H9 (cell line): ENCODE data around the gene RUFY2. TPM values are rescaled to one million over a fixed set of nuclear protein-coding genes. Genes with fewer than 3 reads are reported as not detected.

Experiments
- DNase-seq: peaks from one replicate; pipeline ENCODE4 v3.0.0-alpha.2; 2017
- H2AFZ ChIP-seq: one replicate; pipeline ENCODE4 v1.6.1; 2013; ENCODE audit warnings: mild to moderate bottlenecking, low read length, control low read depth, moderate library complexity
- H2AK5ac ChIP-seq: 2 replicates; pipeline ENCODE4 v1.6.1; 2013; ENCODE audit warnings: low read length, control low read depth, mixed read lengths; ENCODE audit not compliant: insufficient read length
- H2BK120ac ChIP-seq: one replicate; pipeline ENCODE4 v1.6.1; 2013; ENCODE audit warnings: low read depth, mild to moderate bottlenecking, low read length, control low read depth, inconsistent platforms; ENCODE audit not compliant: poor library complexity, severe bottlenecking
- H2BK12ac ChIP-seq: 2 replicates; pipeline ENCODE4 v1.6.1; 2013; ENCODE audit warnings: low read length, control low read depth, mixed read lengths, low read depth; ENCODE audit not compliant: insufficient read length
- H2BK15ac ChIP-seq: 2 replicates; pipeline ENCODE4 v1.6.1; 2013; ENCODE audit warnings: low read depth, low read length, control low read depth
- H2BK20ac ChIP-seq: one replicate; pipeline ENCODE4 v1.6.1; 2013; ENCODE audit warnings: low read depth, mild to moderate bottlenecking, low read length, control low read depth, inconsistent platforms; ENCODE audit not compliant: poor library complexity, severe bottlenecking
- H2BK5ac ChIP-seq: 2 replicates; pipeline ENCODE4 v1.6.1; 2013; ENCODE audit warnings: low read length, control low read depth, mixed read lengths; ENCODE audit not compliant: insufficient read length
- H3K14ac ChIP-seq: 2 replicates; pipeline ENCODE4 v1.6.1; 2013; ENCODE audit warnings: low read length, control low read depth; ENCODE audit not compliant: insufficient read depth
- H3K18ac ChIP-seq: 2 replicates; pipeline ENCODE4 v1.6.1; 2013; ENCODE audit warnings: low read depth, mild to moderate bottlenecking, mixed read lengths, low read length, control low read depth; ENCODE audit not compliant: insufficient read length
- H3K23ac ChIP-seq: 2 replicates; pipeline ENCODE4 v1.6.1; 2013; ENCODE audit warnings: low read length, control low read depth, mixed read lengths, low read depth; ENCODE audit not compliant: insufficient read length
- H3K23me2 ChIP-seq: 2 replicates; pipeline ENCODE4 v1.6.1; 2013; ENCODE audit warnings: low read depth, mild to moderate bottlenecking, mixed read lengths, low read length, control low read depth; ENCODE audit not compliant: insufficient read length, poor library complexity, severe bottlenecking
- H3K27ac ChIP-seq: 2 replicates; pipeline ENCODE4 v1.5.1; 2013; ENCODE audit warnings: low read length, control low read depth, mixed read lengths, low read depth; ENCODE audit not compliant: insufficient read length
- H3K27me3 ChIP-seq: 2 replicates; pipeline ENCODE4 v1.6.1; 2013; ENCODE audit warnings: low read length, control low read depth, inconsistent platforms; ENCODE audit not compliant: insufficient read depth
- H3K4ac ChIP-seq: 2 replicates; pipeline ENCODE4 v1.6.1; 2013; ENCODE audit warnings: low read depth, mild to moderate bottlenecking, control low read depth, inconsistent platforms, low read length, moderate library complexity
- H3K4me1 ChIP-seq: 2 replicates; pipeline ENCODE4 v1.6.1; 2013; ENCODE audit warnings: low read length, control low read depth, inconsistent platforms; ENCODE audit not compliant: insufficient read depth
- H3K4me2 ChIP-seq: 2 replicates; pipeline ENCODE4 v1.6.1; 2013; ENCODE audit warnings: low read length, control low read depth, mixed read lengths; ENCODE audit not compliant: insufficient read length, insufficient read depth
- H3K56ac ChIP-seq: 2 replicates; pipeline ENCODE4 v1.6.1; 2013; ENCODE audit warnings: low read depth, mild to moderate bottlenecking, mixed read lengths, low read length, control low read depth; ENCODE audit not compliant: insufficient read length
- H3K79me1 ChIP-seq: 2 replicates; pipeline ENCODE4 v1.6.1; 2013; ENCODE audit warnings: low read depth, mild to moderate bottlenecking, moderate library complexity, low read length, control low read depth, inconsistent platforms; ENCODE audit not compliant: insufficient read depth, poor library complexity, severe bottlenecking
- H3K79me2 ChIP-seq: 2 replicates; pipeline ENCODE4 v1.6.1; 2013; ENCODE audit warnings: low read length, control low read depth, inconsistent platforms; ENCODE audit not compliant: insufficient read depth
- H3K9ac ChIP-seq: 2 replicates; pipeline ENCODE4 v1.6.1; 2013; ENCODE audit warnings: low read length, control low read depth, mixed read lengths; ENCODE audit not compliant: insufficient read length; ENCODE audit errors: extremely low read depth
- H3K9me3 ChIP-seq: one replicate; pipeline ENCODE4 v1.6.1; 2013; ENCODE audit warnings: low read depth, low read length, inconsistent platforms; ENCODE audit not compliant: control insufficient read depth
- H3T11ph ChIP-seq: one replicate; pipeline ENCODE4 v1.6.1; 2013; ENCODE audit warnings: mild to moderate bottlenecking, low read length, control low read depth, inconsistent platforms
- H4K20me1 ChIP-seq: one replicate; pipeline ENCODE4 v1.6.1; 2013; ENCODE audit not compliant: control insufficient read depth, insufficient read length, insufficient read depth
- H4K5ac ChIP-seq: 2 replicates; pipeline ENCODE4 v1.6.1; 2013; ENCODE audit warnings: low read depth, mild to moderate bottlenecking, mixed read lengths, low read length, control low read depth; ENCODE audit not compliant: insufficient read length
- H4K8ac ChIP-seq: replicated peaks from 2 replicates; pipeline ENCODE4 v1.6.1; 2013; ENCODE audit warnings: low read length, control low read depth, mixed read lengths, low read depth; ENCODE audit not compliant: insufficient read length
- H4K91ac ChIP-seq: 2 replicates; pipeline ENCODE4 v1.6.1; 2013; ENCODE audit warnings: low read depth, mild to moderate bottlenecking, moderate library complexity, mixed read lengths, low read length, control low read depth; ENCODE audit not compliant: insufficient read length
- H3K27ac Mint-ChIP-seq, 3 experiments: 2 replicates in 2 of 3; 3 replicates in 1 of 3; pipeline ENCODE4 v1.8.0; 2020 to 2021; ENCODE audit warnings: mixed read lengths in 3 of 3, mild to moderate bottlenecking in 1 of 3, moderate library complexity in 1 of 3
- H3K27me3 Mint-ChIP-seq: 2 replicates; pipeline ENCODE4 v1.8.0; 2021; ENCODE audit warnings: low read depth, mild to moderate bottlenecking, moderate library complexity, mixed read lengths
- H3K36me3 Mint-ChIP-seq, 3 experiments: 2 replicates in 2 of 3; 3 replicates in 1 of 3; pipeline ENCODE4 v1.8.0; 2020 to 2021; ENCODE audit warnings: low read depth in 3 of 3, mixed read lengths in 3 of 3; ENCODE audit not compliant: insufficient read depth in 1 of 3
- H3K4me1 Mint-ChIP-seq, 2 experiments: 2 replicates each; pipeline ENCODE4 v1.8.0; 2020; ENCODE audit warnings: mixed read lengths in 2 of 2
- H3K4me3 Mint-ChIP-seq, 2 experiments: 2 replicates in 1 of 2; 3 replicates in 1 of 2; pipeline ENCODE4 v1.8.0; 2020 to 2021; ENCODE audit warnings: mild to moderate bottlenecking in 2 of 2, mixed read lengths in 2 of 2, moderate library complexity in 1 of 2
- H3K9me3 Mint-ChIP-seq, 2 experiments: 2 replicates in 1 of 2; 3 replicates in 1 of 2; pipeline ENCODE4 v1.8.0; 2020; ENCODE audit warnings: mild to moderate bottlenecking in 2 of 2, mixed read lengths in 2 of 2, moderate library complexity in 1 of 2
- WGBS: extraction: QIAGEN DNeasy Blood & Tissue Kit; methylation state at CpG from one replicate; pipeline ENCODE4 v1.1.7; 2013; ENCODE audit warnings: missing lambda C conversion rate, low lambda C conversion rate, mixed read lengths; ENCODE audit not compliant: insufficient read length; ENCODE audit errors: extremely low coverage; 5-methylcytosine and 5-hydroxymethylcytosine counted together
- total RNA-seq: library from RNA; stranded (reverse); gene quantifications from 2 replicates; pipeline ENCODE4 v1.2.1, GENCODE V29; 2021
- TF ChIP-seq, protein P1 (sequence below): fragments of 200-600 bp; sonication (generic); conservative IDR thresholded peaks from 3 replicates; pipeline ENCODE4 v1.8.0; 2021; ENCODE audit warnings: antibody characterized with exemption, mild to moderate bottlenecking

The RUFY2 gene
- total RNA-seq, 1 experiment from 2014 or later, result 14.1 TPM

GRCh38 chr10:68371604-68372003 is 35.5 kb downstream of the RUFY2 start:
- TF ChIP-seq, protein P1, sequence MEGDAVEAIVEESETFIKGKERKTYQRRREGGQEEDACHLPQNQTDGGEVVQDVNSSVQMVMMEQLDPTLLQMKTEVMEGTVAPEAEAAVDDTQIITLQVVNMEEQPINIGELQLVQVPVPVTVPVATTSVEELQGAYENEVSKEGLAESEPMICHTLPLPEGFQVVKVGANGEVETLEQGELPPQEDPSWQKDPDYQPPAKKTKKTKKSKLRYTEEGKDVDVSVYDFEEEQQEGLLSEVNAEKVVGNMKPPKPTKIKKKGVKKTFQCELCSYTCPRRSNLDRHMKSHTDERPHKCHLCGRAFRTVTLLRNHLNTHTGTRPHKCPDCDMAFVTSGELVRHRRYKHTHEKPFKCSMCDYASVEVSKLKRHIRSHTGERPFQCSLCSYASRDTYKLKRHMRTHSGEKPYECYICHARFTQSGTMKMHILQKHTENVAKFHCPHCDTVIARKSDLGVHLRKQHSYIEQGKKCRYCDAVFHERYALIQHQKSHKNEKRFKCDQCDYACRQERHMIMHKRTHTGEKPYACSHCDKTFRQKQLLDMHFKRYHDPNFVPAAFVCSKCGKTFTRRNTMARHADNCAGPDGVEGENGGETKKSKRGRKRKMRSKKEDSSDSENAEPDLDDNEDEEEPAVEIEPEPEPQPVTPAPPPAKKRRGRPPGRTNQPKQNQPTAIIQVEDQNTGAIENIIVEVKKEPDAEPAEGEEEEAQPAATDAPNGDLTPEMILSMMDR, result no peak
- DNase-seq, result no peak
- no peak overlapping the region for H4K91ac ChIP-seq
- no peak overlapping the region for H2BK5ac ChIP-seq
- Mint-ChIP-seq H3K27me3 (no peaks in the 10 kb centered on the region), H3K27ac (0 out of 7 replicates have a peak overlapping the region, but pooled peaks of 1 of the 3 experiments have one; percentile 36), H3K4me1 (no peaks in the 10 kb centered on the region), H3K4me3 (no peak overlapping the region), H3K9me3 (peaks cover 15 to 19% of the 10 kb centered on the region in 2 experiments), H3K36me3 (peaks cover 38 to 65% (median 52%) of the 10 kb centered on the region in 3 experiments)
- H3K14ac ChIP-seq, result no peak overlapping the region
- no peak overlapping the region for H3K56ac ChIP-seq
- no peak overlapping the region for H3K9ac ChIP-seq
- H2BK20ac ChIP-seq, result no peak overlapping the region
- H4K5ac ChIP-seq, result no peak overlapping the region
- H3K18ac ChIP-seq, result no peak overlapping the region
- H3T11ph ChIP-seq, result no peak overlapping the region
- H3K23ac ChIP-seq, result no peak overlapping the region
- H3K27ac ChIP-seq, result no peak overlapping the region
- H2AK5ac ChIP-seq, result no peak overlapping the region
- no peak overlapping the region for H3K4ac ChIP-seq
- H3K27me3 ChIP-seq, result no peaks in the 10 kb centered on the region
- H3K4me2 ChIP-seq, result no peak overlapping the region
- H2BK15ac ChIP-seq, result no peak overlapping the region
- no peak overlapping the region for H2BK12ac ChIP-seq
- H4K8ac ChIP-seq, result no peak overlapping the region
- no peaks in the 10 kb centered on the region for H3K79me1 ChIP-seq
- H3K79me2 ChIP-seq, result no peaks in the 10 kb centered on the region
- H4K20me1 ChIP-seq, result no peaks in the 10 kb centered on the region
- no peaks in the 10 kb centered on the region for H3K4me1 ChIP-seq
- no peak overlapping the region for H2BK120ac ChIP-seq
- no CpG with 5 or more reads among the region's 1 CpG for WGBS
- no peak overlapping the region for H2AFZ ChIP-seq
- H3K9me3 ChIP-seq, result no peaks in the 10 kb centered on the region
- no peaks in the 10 kb centered on the region for H3K23me2 ChIP-seq
